ENCODE data around the gene RAB11FIP4.

- no peak for TF ChIP-seq CTCF (IDR thresholded peaks at IDR 0.05 in 2 of 3, conservative IDR thresholded peaks at IDR 0.05 in 1 of 3; ENCODE audit: borderline replicate concordance in 1 of 3, insufficient read depth in 1 of 3, low read depth in 2 of 3, low read length in 2 of 3)
- TF ChIP-seq ATF3 (IDR thresholded peaks at IDR 0.05) = no peak
- no peak for TF ChIP-seq POLR2A (IDR thresholded peaks at IDR 0.05; ENCODE audit: borderline replicate concordance, extremely low read depth, insufficient read depth, insufficient read length)
- no peak for TF ChIP-seq EZH2phosphoT487 (IDR thresholded peaks at IDR 0.05; ENCODE audit: borderline replicate concordance)
- TF ChIP-seq SIN3A (IDR thresholded peaks at IDR 0.05; ENCODE audit: low read depth) = no peak
- TF ChIP-seq YY1 (IDR thresholded peaks at IDR 0.05; ENCODE audit: extremely low read depth, insufficient replicate concordance, low read depth, low read length) = no peak
- TF ChIP-seq ELF1 (IDR thresholded peaks at IDR 0.05; ENCODE audit: borderline replicate concordance, low read depth) = no peak
- TF ChIP-seq REST (IDR thresholded peaks at IDR 0.05; ENCODE audit: low read depth) = no peak
Observed at GRCh38 chr17:31418773-31419350, 27.4 kb downstream of the RAB11FIP4 start.

Data from HCT116 (cell line).